Parathyroid adenoma (tissue), 2 donors: ENCODE measurements around the gene COLEC11.

Experiments
- H2AFZ ChIP-seq: fragments of 300-600 bp; sonication (generic); one replicate; pipeline ENCODE4 v1.7.0; 2017; ENCODE audit warnings: antibody characterized with exemption, mild to moderate bottlenecking
- H3K27ac ChIP-seq: fragments of 300-600 bp; sonication (generic); one replicate; pipeline ENCODE4 v1.7.0; 2017
- H3K27me3 ChIP-seq: fragments of 300-600 bp; sonication (generic); one replicate; pipeline ENCODE4 v1.7.0; 2017; ENCODE audit warnings: low read length; ENCODE audit not compliant: control insufficient read depth, insufficient read depth
- H3K36me3 ChIP-seq: fragments of 300-600 bp; sonication (generic); one replicate; pipeline ENCODE4 v1.7.0; 2017; ENCODE audit warnings: low read length; ENCODE audit not compliant: control insufficient read depth, insufficient read depth
- H3K4me1 ChIP-seq: fragments of 300-600 bp; sonication (generic); one replicate; pipeline ENCODE4 v1.7.0; 2017; ENCODE audit warnings: control low read depth
- H3K4me2 ChIP-seq: fragments of 300-600 bp; sonication (generic); one replicate; pipeline ENCODE4 v1.7.0; 2017; ENCODE audit warnings: low read length
- H3K4me3 ChIP-seq: fragments of 300-600 bp; sonication (generic); one replicate; pipeline ENCODE4 v1.7.0; 2017; ENCODE audit warnings: low read depth, low read length
- H3K79me2 ChIP-seq: fragments of 300-600 bp; sonication (generic); one replicate; pipeline ENCODE4 v1.7.0; 2017; ENCODE audit warnings: control low read depth
- H3K9ac ChIP-seq: fragments of 300-600 bp; sonication (generic); one replicate; pipeline ENCODE4 v1.7.0; 2017; ENCODE audit warnings: mild to moderate bottlenecking
- H3K9me3 ChIP-seq: fragments of 300-600 bp; sonication (generic); one replicate; pipeline ENCODE4 v1.7.0; 2017; ENCODE audit warnings: low read length; ENCODE audit not compliant: control insufficient read depth
- CTCF ChIP-seq: fragments of 300-600 bp; sonication (generic); IDR thresholded peaks from one replicate; pipeline ENCODE4 v1.7.0; 2017; ENCODE audit warnings: antibody characterized with exemption, mild to moderate bottlenecking
- donor health status: primary hyperparathyroidism.

COLEC11 gene

GRCh38 chr2:3584076-3584475 lies 10.8 kb upstream of the COLEC11 start:
- no peaks in the 10 kb centered on the region for H3K27me3 ChIP-seq
- peaks cover 3% of the 10 kb centered on the region for H3K36me3 ChIP-seq
- H3K27ac ChIP-seq: peak overlapping the region; percentile 16
- no peak overlapping the region for H3K9ac ChIP-seq
- H2AFZ ChIP-seq: no peak overlapping the region
- H3K79me2 ChIP-seq: no peaks in the 10 kb centered on the region
- H3K4me2 ChIP-seq: no peak overlapping the region
- no peak overlapping the region for H3K4me3 ChIP-seq
- H3K9me3 ChIP-seq: no peaks in the 10 kb centered on the region
- no peak for TF ChIP-seq CTCF
- no peaks in the 10 kb centered on the region for H3K4me1 ChIP-seq

- Histone ChIP-seq H3K9me3 (no peaks in the 10 kb centered on the region), H3K4me1 (no peaks in the 10 kb centered on the region), H2AFZ (no peak overlapping the region), H3K4me3 (no peak overlapping the region), H3K27ac (peak overlapping the region; percentile 60), H3K27me3 (no peaks in the 10 kb centered on the region), H3K9ac (no peak overlapping the region), H3K79me2 (no peaks in the 10 kb centered on the region), H3K36me3 (peaks cover 3% of the 10 kb centered on the region), H3K4me2 (no peak overlapping the region)
- no peak for TF ChIP-seq CTCF
Measured at GRCh38 chr2:3584608-3585260, 10.2 kb upstream of the COLEC11 start.

- no peak overlapping the region for H3K9ac ChIP-seq
- H3K4me3 ChIP-seq: no peak overlapping the region
- H3K9me3 ChIP-seq: no peaks in the 10 kb centered on the region
- no peaks in the 10 kb centered on the region for H3K79me2 ChIP-seq
- H3K36me3 ChIP-seq: peaks cover 3% of the 10 kb centered on the region
- no peak for TF ChIP-seq CTCF
- no peak overlapping the region for H2AFZ ChIP-seq
- no peak overlapping the region for H3K4me2 ChIP-seq
- no peaks in the 10 kb centered on the region for H3K27me3 ChIP-seq
- H3K4me1 ChIP-seq: no peaks in the 10 kb centered on the region
- peak overlapping the region; percentile 60 for H3K27ac ChIP-seq
Measured at GRCh38 chr2:3585261-3586109, 9.4 kb upstream of the COLEC11 start.

- Histone ChIP-seq H3K9me3 (no peaks in the 10 kb centered on the region), H3K36me3 (peaks cover 3% of the 10 kb centered on the region), H3K4me3 (no peak overlapping the region), H3K27me3 (no peaks in the 10 kb centered on the region), H3K4me1 (no peaks in the 10 kb centered on the region), H3K4me2 (no peak overlapping the region), H3K79me2 (no peaks in the 10 kb centered on the region), H3K27ac (peak overlapping the region; percentile 54), H3K9ac (no peak overlapping the region), H2AFZ (no peak overlapping the region)
- no peak for TF ChIP-seq CTCF
Measured at GRCh38 chr2:3586220-3586619, 8.7 kb upstream of the COLEC11 start.
